Neuronal stem cell (in vitro differentiated cells): ENCODE data around the gene ELOA.

Source experiments
- DNase-seq: peaks from one replicate; pipeline ENCODE4 v3.0.0-alpha.2; 2013; ENCODE audit warnings: low spot score
- H2AFZ ChIP-seq: one replicate; pipeline ENCODE4 v1.6.1; 2013; ENCODE audit warnings: mild to moderate bottlenecking, low read length, inconsistent platforms
- H2AK5ac ChIP-seq: 2 replicates; pipeline ENCODE4 v1.6.1; 2013; ENCODE audit warnings: low read depth, mild to moderate bottlenecking, inconsistent platforms, low read length, moderate library complexity, mixed read lengths
- H2BK120ac ChIP-seq: 2 replicates; pipeline ENCODE4 v1.6.1; 2013; ENCODE audit warnings: low read depth, mild to moderate bottlenecking, inconsistent platforms, low read length, moderate library complexity, mixed read lengths
- H2BK12ac ChIP-seq: one replicate; pipeline ENCODE4 v1.6.1; 2013; ENCODE audit warnings: low read length, inconsistent platforms
- H2BK15ac ChIP-seq: 2 replicates; pipeline ENCODE4 v1.6.1; 2013; ENCODE audit warnings: mild to moderate bottlenecking, low read length, inconsistent platforms, mixed read lengths
- H2BK5ac ChIP-seq: one replicate; pipeline ENCODE4 v1.6.1; 2013; ENCODE audit warnings: inconsistent platforms, mild to moderate bottlenecking, low read length, moderate library complexity
- H3K14ac ChIP-seq: one replicate; pipeline ENCODE4 v1.6.1; 2013; ENCODE audit warnings: low read length, inconsistent platforms
- H3K18ac ChIP-seq: 2 replicates; pipeline ENCODE4 v1.6.1; 2013; ENCODE audit warnings: low read length, inconsistent platforms
- H3K23ac ChIP-seq: 2 replicates; pipeline ENCODE4 v1.6.1; 2013; ENCODE audit warnings: low read depth, mild to moderate bottlenecking, mixed read lengths, low read length, inconsistent platforms; ENCODE audit not compliant: poor library complexity
- H3K27ac ChIP-seq: replicated peaks from 3 replicates; pipeline ENCODE4 v1.5.1; 2013; ENCODE audit warnings: low read length, inconsistent platforms
- H3K27me3 ChIP-seq, 3 experiments: 2 replicates each; pipeline ENCODE4 v1.6.1; 2013; ENCODE audit warnings: low read length in 3 of 3, mild to moderate bottlenecking in 2 of 3, inconsistent platforms in 1 of 3, low read depth in 1 of 3, mixed read lengths in 1 of 3, moderate library complexity in 1 of 3; ENCODE audit not compliant: control insufficient read depth in 3 of 3, insufficient read depth in 3 of 3
- H3K36me3 ChIP-seq, 2 donors: replicated peaks in 1 of 2; 2 replicates each; pipeline ENCODE4 v1.6.1; 2013; ENCODE audit warnings: low read length in 2 of 2; ENCODE audit not compliant: control insufficient read depth in 2 of 2, insufficient read depth in 2 of 2
- H3K4ac ChIP-seq: 2 replicates; pipeline ENCODE4 v1.6.1; 2013; ENCODE audit warnings: inconsistent platforms, mild to moderate bottlenecking, low read length, moderate library complexity
- H3K4me1 ChIP-seq, 2 donors: 1 replicate in 1 of 2; 2 replicates in 1 of 2; pipeline ENCODE4 v1.6.1; 2013; ENCODE audit warnings: low read length in 2 of 2, low read depth in 1 of 2; ENCODE audit not compliant: control insufficient read depth in 2 of 2, insufficient read depth in 1 of 2
- H3K4me2 ChIP-seq: one replicate; pipeline ENCODE4 v1.6.1; 2013; ENCODE audit warnings: mild to moderate bottlenecking, low read length, inconsistent platforms; ENCODE audit not compliant: insufficient read depth, poor library complexity, severe bottlenecking
- H3K4me3 ChIP-seq, 2 donors: 2 replicates each; pipeline ENCODE4 v1.5.1; 2013; ENCODE audit warnings: low read length in 2 of 2, mild to moderate bottlenecking in 2 of 2, inconsistent platforms in 1 of 2, moderate library complexity in 1 of 2
- H3K79me1 ChIP-seq: one replicate; pipeline ENCODE4 v1.6.1; 2013; ENCODE audit warnings: low read depth, mild to moderate bottlenecking, inconsistent platforms, low read length, moderate library complexity
- H3K9ac ChIP-seq: one replicate; pipeline ENCODE4 v1.6.1; 2013; ENCODE audit warnings: mild to moderate bottlenecking, low read depth, low read length, inconsistent platforms; ENCODE audit not compliant: poor library complexity
- H3K9me3 ChIP-seq, 2 donors: replicated peaks in 1 of 2; 2 replicates each; pipeline versions ENCODE3 to v1.6.1; 2013; ENCODE audit warnings: low read length in 2 of 2, mild to moderate bottlenecking in 2 of 2, inconsistent platforms in 1 of 2, low read depth in 1 of 2, mixed read lengths in 1 of 2, moderate library complexity in 1 of 2; ENCODE audit not compliant: control insufficient read depth in 2 of 2, insufficient read depth in 1 of 2
- H4K8ac ChIP-seq: one replicate; pipeline ENCODE4 v1.6.1; 2013; ENCODE audit warnings: low read depth, mild to moderate bottlenecking, inconsistent platforms, low read length, moderate library complexity
- H4K91ac ChIP-seq: one replicate; pipeline ENCODE4 v1.6.1; 2013; ENCODE audit warnings: low read length, low read depth, mild to moderate bottlenecking, inconsistent platforms; ENCODE audit not compliant: poor library complexity
- WGBS, 2 donors: extraction: QIAGEN DNeasy Blood & Tissue Kit; methylation state at CpG; one replicate each; pipeline ENCODE4 v1.1.7; 2013; ENCODE audit warnings: missing lambda C conversion rate in 2 of 2, mixed read lengths in 1 of 2; ENCODE audit not compliant: insufficient read length in 2 of 2, insufficient replicate concordance in 1 of 2; ENCODE audit errors: extremely low coverage in 2 of 2; 5-methylcytosine and 5-hydroxymethylcytosine counted together

The ELOA gene

DNA sequence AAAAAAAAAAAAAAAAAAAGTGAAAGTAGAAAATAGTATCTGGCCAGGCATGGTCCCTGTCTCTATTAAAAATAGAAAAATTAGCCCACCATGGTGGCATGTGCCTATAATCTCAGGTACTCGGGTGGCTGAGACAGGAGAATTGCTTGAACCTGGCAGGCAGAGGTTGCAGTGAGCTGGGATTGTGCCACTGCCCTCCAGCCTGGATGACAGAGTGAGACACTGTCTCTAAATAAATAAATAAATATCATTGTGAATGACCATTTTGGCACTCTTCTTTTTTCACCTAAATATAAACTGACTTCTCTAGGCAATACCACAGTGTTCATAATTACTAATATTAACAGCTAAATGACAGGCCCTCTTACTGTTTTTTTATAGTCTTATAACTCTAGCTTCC, 14.5 kb downstream of the ELOA start:
- Histone ChIP-seq H3K27ac (no peak overlapping the region), H3K9ac (no peak overlapping the region), H3K9me3 (no peaks in the 10 kb centered on the region), H3K27me3 (no peaks in the 10 kb centered on the region), H2AK5ac (no peak overlapping the region), H2BK12ac (no peak overlapping the region), H3K4me3 (no peak overlapping the region), H2BK15ac (no peak overlapping the region), H3K36me3 (peaks cover 46 to 98% of the 10 kb centered on the region in 2 donors), H3K4me1 (peaks cover 0 to 10% of the 10 kb centered on the region in 2 donors), H3K4me2 (no peak overlapping the region), H3K23ac (no peak overlapping the region), H3K18ac (no peak overlapping the region), H2AFZ (no peak overlapping the region), H4K8ac (no peak overlapping the region), H3K79me1 (no peaks in the 10 kb centered on the region), H4K91ac (no peak overlapping the region), H2BK5ac (no peak overlapping the region), H3K4ac (no peak overlapping the region), H2BK120ac (no peak overlapping the region), H3K14ac (no peak overlapping the region)
- no CpG with 5 or more reads among the region's 1 CpG for WGBS, 2 donors
- no peak for DNase-seq

DNA sequence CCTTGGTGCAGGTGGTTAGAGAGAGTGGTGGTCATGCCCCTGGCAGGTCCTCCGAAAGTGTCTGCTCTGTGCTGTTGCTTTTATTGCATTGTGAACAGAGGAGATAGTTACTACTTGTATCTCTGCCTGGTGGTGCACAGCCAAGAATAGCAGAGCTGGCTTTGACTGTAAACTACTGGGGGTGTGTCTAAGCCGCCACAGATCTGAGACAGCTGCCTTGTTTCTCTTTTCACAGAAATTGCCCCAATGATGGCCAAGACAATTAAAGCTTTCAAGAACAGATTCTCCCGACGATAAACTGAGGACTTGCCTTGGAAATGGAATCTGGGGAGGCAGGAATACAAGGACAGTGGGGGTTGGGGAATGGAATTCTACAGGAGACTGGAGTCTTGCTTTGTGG, 16.0 kb downstream of the ELOA start:
- no peak overlapping the region for H2AK5ac ChIP-seq
- H3K9ac ChIP-seq: no peak overlapping the region
- no peak overlapping the region for H3K4me2 ChIP-seq
- no peak overlapping the region for H3K27ac ChIP-seq
- H3K18ac ChIP-seq: no peak overlapping the region
- no peak overlapping the region for H2BK12ac ChIP-seq
- no peak overlapping the region for H2BK5ac ChIP-seq
- peaks cover 0 to 10% of the 10 kb centered on the region in 2 donors for H3K4me1 ChIP-seq
- H3K4me3 ChIP-seq: no peak overlapping the region
- H4K91ac ChIP-seq: no peak overlapping the region
- H3K27me3 ChIP-seq: no peaks in the 10 kb centered on the region
- H3K9me3 ChIP-seq: no peaks in the 10 kb centered on the region
- H3K36me3 ChIP-seq: peaks cover 40 to 98% of the 10 kb centered on the region in 2 donors
- WGBS, 2 donors: no CpG with 5 or more reads among the region's 4 CpGs
- no peak for DNase-seq
- no peak overlapping the region for H2AFZ ChIP-seq
- no peak overlapping the region for H2BK15ac ChIP-seq
- no peak overlapping the region for H2BK120ac ChIP-seq
- H4K8ac ChIP-seq: no peak overlapping the region
- no peaks in the 10 kb centered on the region for H3K79me1 ChIP-seq
- no peak overlapping the region for H3K14ac ChIP-seq
- no peak overlapping the region for H3K4ac ChIP-seq
- no peak overlapping the region for H3K23ac ChIP-seq

DNA sequence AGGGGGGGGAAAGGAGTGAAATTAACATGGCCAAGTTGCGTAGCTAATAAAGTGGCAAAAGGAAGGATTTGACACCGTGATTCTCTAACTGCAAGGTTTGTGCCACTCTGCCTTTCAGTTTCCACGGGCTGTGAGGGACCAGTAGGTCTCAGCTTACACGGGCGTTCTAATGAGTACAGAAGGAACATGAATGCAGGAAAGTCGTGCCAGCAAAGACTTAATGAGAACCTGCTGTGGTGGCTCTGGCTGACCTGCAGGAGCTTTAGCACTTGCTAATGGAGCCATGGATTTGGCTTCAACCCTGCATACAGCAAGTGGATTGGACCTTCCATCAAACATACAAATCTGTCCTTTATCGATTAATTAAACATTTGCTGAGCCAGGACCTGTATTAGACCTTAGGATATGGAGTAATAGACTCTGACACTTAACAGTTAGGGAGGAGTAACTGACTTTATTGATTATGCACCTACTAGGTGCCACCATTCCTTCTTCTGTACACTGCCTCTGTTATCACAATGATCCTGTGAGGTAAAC, 19.8 kb downstream of the ELOA start:
- no CpG with 5 or more reads among the region's 7 CpGs for WGBS, 2 donors
- Histone ChIP-seq H2AK5ac (no peak overlapping the region), H3K27me3 (no peaks in the 10 kb centered on the region), H4K91ac (no peak overlapping the region), H3K79me1 (no peaks in the 10 kb centered on the region), H3K23ac (no peak overlapping the region), H2BK120ac (no peak overlapping the region), H3K27ac (no peak overlapping the region), H3K4me2 (no peak overlapping the region), H3K9ac (no peak overlapping the region), H4K8ac (no peak overlapping the region), H3K4me3 (no peak overlapping the region), H3K36me3 (peaks cover 25 to 82% of the 10 kb centered on the region in 2 donors), H2BK5ac (no peak overlapping the region), H3K4ac (no peak overlapping the region), H3K4me1 (peaks cover 0 to 10% of the 10 kb centered on the region in 2 donors), H3K18ac (no peak overlapping the region), H3K14ac (no peak overlapping the region), H3K9me3 (no peaks in the 10 kb centered on the region), H2BK12ac (no peak overlapping the region), H2BK15ac (no peak overlapping the region), H2AFZ (no peak overlapping the region)
- DNase-seq: no peak

DNA sequence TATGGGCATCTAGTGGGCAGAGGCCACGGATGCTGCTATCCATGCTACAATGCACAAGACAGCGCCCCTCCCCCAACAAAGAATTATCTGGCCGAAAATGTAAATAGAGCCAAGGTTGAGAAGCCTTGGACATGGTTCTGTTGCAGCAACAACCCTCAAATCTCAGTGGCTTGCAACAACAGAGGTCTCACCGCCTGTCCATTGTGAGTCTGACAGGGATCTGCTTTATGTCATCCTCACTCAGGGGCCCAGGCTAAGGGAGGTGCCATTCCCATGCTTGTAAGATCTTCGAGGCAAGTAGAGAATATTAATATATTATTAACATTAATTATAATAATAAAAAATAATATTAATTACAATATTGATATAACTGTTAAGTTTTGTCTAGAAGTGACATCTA, 25.5 kb downstream of the ELOA start:
- H2AFZ ChIP-seq: no peak overlapping the region
- no peak overlapping the region for H3K4me2 ChIP-seq
- no peaks in the 10 kb centered on the region for H3K79me1 ChIP-seq
- H2AK5ac ChIP-seq: no peak overlapping the region
- WGBS, 2 donors: no CpG with 5 or more reads among the region's 5 CpGs
- H2BK15ac ChIP-seq: no peak overlapping the region
- H4K8ac ChIP-seq: no peak overlapping the region
- H3K18ac ChIP-seq: no peak overlapping the region
- H3K4me3 ChIP-seq: no peak overlapping the region
- H3K14ac ChIP-seq: no peak overlapping the region
- no peaks in the 10 kb centered on the region for H3K4me1 ChIP-seq
- no peak overlapping the region for H3K4ac ChIP-seq
- no peak overlapping the region for H3K9ac ChIP-seq
- peaks cover 7 to 54% of the 10 kb centered on the region in 2 donors for H3K36me3 ChIP-seq
- H3K9me3 ChIP-seq: no peaks in the 10 kb centered on the region
- no peak overlapping the region for H3K23ac ChIP-seq
- H4K91ac ChIP-seq: no peak overlapping the region
- DNase-seq: no peak
- no peak overlapping the region for H2BK5ac ChIP-seq
- H2BK12ac ChIP-seq: no peak overlapping the region
- no peaks in the 10 kb centered on the region for H3K27me3 ChIP-seq
- no peak overlapping the region for H3K27ac ChIP-seq
- H2BK120ac ChIP-seq: no peak overlapping the region
